GM21526 (cell line): Measurements from ENCODE around the gene ACTMAP.
"Not testable (repeated sequence)": the region's sequence is repeated elsewhere in the genome, so short reads cannot be mapped to it uniquely, and the experiment has no call there.

Experiments
- ATAC-seq: cut with Tn5 transposase; IDR thresholded peaks from one replicate; pipeline ENCODE4 v1.9.1; 2021; ENCODE audit warnings: moderate library complexity; ENCODE audit not compliant: unreplicated experiment, low FRiP score

The ACTMAP gene

GRCh38 chr19:40750058-40750873, at the start of gene ACTMAP:
Gene ACTMAP (minus strand): TSS chr19:40750477. CDS start chr19:40749803, 674 bp downstream.
- ATAC-seq, result peak; percentile 76

- ATAC-seq, result no peak
Measured at GRCh38 chr19:40799558-40800338, 49.5 kb upstream of the ACTMAP start.

GRCh38 chr19:40798683-40799557, 48.6 kb upstream of the ACTMAP start, which contains the start of gene EGLN2:
Gene EGLN2 (plus strand): TSS chr19:40799191. CDS start chr19:40800573, 1,382 bp downstream.
- peak; percentile 59 for ATAC-seq

GRCh38 chr19:40797963-40798682, 47.8 kb upstream of the ACTMAP start:
- peak; percentile 21 for ATAC-seq

GRCh38 chr19:40797166-40797962, 47.1 kb upstream of the ACTMAP start:
- ATAC-seq, result no peak

- no peak for ATAC-seq
Measured at GRCh38 chr19:40791996-40792395, 41.7 kb upstream of the ACTMAP start.

GRCh38 chr19:40791349-40791748, 41.1 kb upstream of the ACTMAP start:
- no peak for ATAC-seq

GRCh38 chr19:40786060-40787037, 36.1 kb upstream of the ACTMAP start:
- no peak for ATAC-seq

GRCh38 chr19:40785526-40785925, 35.2 kb upstream of the ACTMAP start:
- ATAC-seq, result no peak

GRCh38 chr19:40784146-40784545, 33.9 kb upstream of the ACTMAP start:
- ATAC-seq, result not testable (repeated sequence)

- ATAC-seq, result no peak
Measured at GRCh38 chr19:40783711-40784110, 33.4 kb upstream of the ACTMAP start.

- no peak for ATAC-seq
Measured at GRCh38 chr19:40781140-40781539, 30.9 kb upstream of the ACTMAP start.

- no peak for ATAC-seq
Measured at GRCh38 chr19:40780582-40780981, 30.3 kb upstream of the ACTMAP start.

GRCh38 chr19:40778706-40779284, 28.5 kb upstream of the ACTMAP start:
- ATAC-seq, result no peak

- peak; percentile 58 for ATAC-seq
Measured at GRCh38 chr19:40777937-40778705, 27.8 kb upstream of the ACTMAP start, which contains the start of gene RAB4B. Gene RAB4B (plus strand): TSS chr19:40778247. CDS start chr19:40778376, 129 bp downstream.

- ATAC-seq, result no peak
Measured at GRCh38 chr19:40777645-40777936, 27.3 kb upstream of the ACTMAP start.
